HG03460 (cell line): Measurements from ENCODE around the gene ACAA1.
"Not testable (repeated sequence)": the region's sequence is repeated elsewhere in the genome, so short reads cannot be mapped to it uniquely, and the experiment has no call there.

ENCODE experiments used
- ATAC-seq: cut with Tn5 transposase; IDR thresholded peaks from one replicate; pipeline ENCODE4 v1.9.1; 2021; ENCODE audit not compliant: unreplicated experiment

ACAA1 gene

DNA sequence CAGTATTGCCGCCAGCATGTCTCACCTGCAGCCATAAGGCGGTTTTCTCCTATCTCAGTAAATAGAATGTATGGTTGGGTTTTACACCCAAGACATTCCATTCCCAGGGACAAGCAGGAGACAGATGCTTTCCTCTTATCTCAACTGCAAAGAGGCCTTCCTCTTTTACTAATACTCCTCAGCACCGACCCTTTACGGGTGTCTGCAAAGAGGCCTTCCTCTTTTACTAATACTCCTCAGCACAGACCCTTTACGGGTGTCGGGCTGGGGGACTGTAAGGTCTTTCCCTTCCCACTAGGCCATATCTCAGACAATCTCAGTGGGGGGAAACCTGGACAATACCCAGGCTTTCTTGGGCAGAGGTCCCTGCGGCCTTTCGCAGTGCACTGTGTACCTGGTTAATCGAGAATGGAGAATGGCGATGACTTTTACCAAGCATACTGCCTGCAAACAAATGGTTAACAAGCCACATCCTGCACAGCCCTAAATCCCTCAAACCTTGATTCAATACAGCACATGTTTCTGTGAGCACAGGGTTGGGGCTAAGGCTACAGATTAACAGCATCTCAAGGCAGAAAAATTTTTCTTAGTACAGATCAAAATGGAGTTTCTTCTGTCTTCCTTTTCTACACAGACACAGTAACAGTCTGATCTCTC is 1.2 kb downstream of the ACAA1 start:
- not testable (repeated sequence) for ATAC-seq

- not testable (repeated sequence) for ATAC-seq
These were observed 2.3 kb downstream of the ACAA1 start for GRCh38 chr3:38134517-38135143.

- ATAC-seq = no peak
These were observed 3.1 kb downstream of the ACAA1 start for GRCh38 chr3:38133557-38134405.

DNA sequence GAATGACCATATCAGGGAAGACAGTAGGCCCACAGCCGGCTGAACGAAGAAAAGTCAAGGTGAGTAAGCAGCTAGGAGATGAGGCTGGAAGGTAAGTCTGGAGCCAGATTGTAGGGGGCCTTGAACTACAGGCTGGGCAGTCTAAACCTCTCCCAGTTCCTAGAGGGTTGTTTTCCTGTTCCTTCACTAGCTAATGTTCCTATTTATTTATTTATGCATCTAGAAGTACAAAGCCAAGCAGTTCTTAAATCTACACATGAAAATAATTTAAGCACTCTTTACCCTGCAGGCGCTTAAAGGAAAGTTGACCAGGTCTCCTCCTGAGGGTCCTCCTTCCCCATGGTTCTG is 3.7 kb downstream of the ACAA1 start:
- no peak for ATAC-seq

DNA sequence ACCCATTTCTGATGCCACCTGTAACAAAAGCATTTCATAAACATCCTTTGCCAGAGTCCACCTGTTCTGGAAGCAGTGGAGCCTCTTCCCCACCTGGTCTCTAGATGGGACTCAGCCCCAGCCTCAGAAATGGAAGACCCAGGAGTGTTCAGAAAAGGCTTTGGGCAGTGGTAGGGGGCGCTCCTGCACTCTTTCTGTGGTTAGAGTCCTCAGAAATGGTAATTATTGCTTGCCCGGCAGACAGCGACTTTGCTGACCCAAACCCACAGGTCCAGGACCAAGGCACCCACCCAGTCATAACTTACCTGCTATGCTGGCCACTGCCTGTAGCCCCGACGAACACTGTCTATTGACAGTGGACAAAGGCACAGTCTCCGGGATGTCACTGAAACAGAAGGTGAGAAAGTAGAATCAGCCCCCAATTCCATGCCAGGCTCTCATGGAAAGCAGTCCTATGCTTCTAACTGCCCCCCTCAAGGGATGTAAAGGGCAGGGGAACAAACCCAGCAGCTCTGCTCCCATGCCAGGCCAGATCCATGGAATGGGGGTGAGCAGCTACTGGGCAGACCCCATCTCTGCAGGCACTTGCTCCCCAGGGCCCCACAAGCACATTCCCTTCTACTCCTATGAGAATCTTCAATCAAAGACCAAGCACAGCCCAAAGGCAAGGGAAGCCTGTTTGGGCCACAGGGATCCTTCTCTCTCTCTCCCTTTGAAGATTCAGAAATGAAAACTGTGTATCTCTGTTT is 5.1 kb downstream of the ACAA1 start:
- ATAC-seq = no peak

GRCh38 chr3:38130631-38131065 is 6.3 kb downstream of the ACAA1 start:
- no peak for ATAC-seq

DNA sequence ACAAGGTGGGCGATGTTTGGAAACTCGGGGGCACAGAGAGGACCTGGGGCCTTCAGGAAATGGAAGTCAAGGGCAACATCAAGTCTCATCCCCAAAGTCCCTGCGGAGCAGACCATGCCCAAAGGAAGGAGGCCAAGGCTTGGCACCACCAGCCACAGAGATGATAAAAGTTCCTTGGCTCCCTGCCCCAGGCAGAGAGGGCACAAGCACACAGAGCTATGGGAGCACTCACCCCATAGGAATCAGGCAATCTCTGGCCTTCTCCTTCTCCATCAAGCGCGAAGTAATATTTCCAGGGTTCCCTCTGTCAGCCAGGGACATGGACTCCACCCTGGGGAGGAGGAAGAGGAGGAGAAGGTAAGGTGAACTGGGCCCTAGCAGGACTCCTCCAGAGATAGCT is 7.9 kb downstream of the ACAA1 start:
- no peak for ATAC-seq

GRCh38 chr3:38128303-38128655 is 8.6 kb downstream of the ACAA1 start:
- no peak for ATAC-seq

GRCh38 chr3:38127611-38128302 is 9.2 kb downstream of the ACAA1 start:
- ATAC-seq = no peak

DNA sequence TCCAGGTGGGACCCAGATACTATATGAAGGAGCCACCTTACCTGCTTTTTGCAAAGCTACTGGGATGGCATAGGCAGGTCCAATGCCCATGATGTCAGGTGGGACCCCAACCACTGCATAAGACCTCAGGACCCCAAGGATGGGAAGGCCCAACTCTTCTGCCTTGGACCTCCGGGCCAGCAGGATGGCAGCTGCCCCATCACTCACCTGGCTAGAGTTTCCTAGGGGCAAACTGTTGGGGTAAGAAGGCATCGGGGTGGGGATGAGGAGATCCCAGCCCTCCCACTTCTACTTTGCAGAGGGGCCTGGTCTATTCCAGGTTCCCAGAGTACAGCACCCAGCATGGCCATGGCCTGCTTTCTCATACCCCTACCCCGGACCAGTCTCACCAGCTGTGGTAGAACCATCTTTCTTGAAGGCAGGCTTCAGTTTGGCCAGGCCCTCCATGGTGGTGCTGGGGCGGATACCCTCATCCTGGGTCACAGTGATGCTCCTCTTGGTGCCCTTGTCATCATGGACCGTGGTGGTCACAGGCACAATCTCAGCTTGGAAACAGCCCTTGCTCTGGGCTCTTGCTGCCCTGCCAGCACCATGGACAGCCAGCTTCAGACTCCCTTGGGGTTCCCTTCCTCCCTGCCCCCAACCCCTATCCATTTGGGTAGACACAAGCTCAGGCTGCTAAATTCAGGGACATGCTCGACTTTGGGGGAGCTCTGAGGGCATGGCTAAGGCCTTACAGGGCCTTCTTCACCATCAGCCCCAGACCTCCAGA is 10.6 kb downstream of the ACAA1 start:
- ATAC-seq = no peak

- no peak for ATAC-seq
These were observed 11.4 kb downstream of the ACAA1 start for GRCh38 chr3:38125305-38126120.

GRCh38 chr3:38124324-38125122 is 12.4 kb downstream of the ACAA1 start:
- no peak for ATAC-seq

DNA sequence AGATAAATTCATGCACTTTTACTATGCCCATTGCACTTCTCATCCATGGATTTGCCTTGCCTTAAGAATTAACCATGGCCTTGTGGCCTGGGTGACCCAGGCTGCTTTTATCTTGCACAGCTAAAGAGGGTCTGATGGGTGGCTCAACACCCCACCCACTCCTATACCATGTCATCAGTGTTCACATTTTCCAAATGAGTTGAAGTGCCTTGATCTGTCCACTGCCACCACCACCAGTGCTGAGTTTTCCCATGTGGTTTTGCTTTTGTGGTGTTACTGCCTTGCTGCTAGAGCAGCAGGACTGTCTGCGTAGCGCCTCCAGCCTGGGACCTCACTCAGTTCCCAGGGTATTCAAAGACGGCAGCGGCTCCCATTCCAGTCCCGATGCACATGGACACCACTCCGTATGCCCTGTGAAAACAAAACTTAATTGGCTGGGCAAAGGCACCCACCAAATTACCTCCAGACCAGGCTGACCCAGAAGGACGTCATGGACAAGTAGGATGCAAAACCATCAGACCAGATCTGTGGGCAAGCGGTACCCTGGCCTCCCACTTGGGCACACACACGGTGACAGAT is 14.1 kb downstream of the ACAA1 start:
- ATAC-seq = no peak

GRCh38 chr3:38121832-38122461 is 15.0 kb downstream of the ACAA1 start:
- ATAC-seq = no peak

DNA sequence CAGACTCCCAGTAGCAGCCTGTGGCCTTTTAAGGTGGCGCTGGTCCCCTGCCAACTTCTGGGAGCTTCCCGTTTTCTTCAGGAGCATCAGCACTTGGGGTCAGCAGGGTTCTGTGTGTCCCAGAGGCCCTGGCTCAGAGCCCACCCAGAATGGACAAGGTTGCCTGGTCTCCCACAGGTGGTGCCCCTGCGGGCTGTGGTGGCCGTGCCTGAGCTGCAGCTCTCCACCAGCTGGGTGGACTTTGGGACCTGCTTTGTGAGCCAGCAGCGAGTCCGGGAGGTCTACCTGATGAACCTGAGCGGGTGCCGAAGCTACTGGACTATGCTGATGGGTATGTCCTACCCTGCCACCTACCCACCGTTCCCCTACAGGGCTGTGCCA is 15.5 kb downstream of the ACAA1 start:
- ATAC-seq = no peak

DNA sequence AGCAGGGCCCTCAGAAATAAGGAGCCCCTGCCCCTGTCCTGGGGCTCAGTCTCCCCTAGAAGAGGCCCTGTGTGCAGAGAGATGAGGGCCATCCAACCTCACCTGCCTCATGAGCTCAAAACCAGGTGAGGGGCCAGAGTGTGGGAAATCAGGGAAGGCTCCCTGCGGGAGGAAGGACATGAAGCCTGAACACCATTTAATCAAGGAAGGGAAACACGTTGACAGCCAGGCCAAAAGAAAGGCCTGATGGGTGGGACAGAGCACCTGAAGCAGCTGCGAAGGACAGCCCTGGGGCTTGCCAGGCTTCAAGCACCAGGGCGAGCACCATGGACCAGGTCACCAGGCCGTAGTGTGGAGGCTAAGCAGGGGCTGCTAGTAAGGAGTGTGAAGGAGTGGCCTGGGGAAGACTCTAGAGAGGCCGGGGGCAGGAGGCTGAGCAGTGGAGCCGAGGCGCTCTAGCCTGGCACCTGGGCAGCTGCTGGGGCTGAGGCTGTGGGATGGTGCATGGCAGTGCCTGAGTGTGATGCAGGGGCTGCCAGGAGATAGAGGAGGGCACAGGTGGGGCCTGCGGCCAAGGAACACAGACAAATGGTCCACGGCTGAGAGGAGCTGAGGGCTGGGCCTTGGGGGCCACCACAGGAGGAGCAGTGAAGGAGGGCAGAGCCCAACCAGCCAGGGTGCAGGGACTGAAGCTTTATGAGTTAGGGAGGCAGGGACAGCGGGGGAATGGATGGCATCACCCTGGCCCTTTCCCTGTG is 16.1 kb downstream of the ACAA1 start:
- no peak for ATAC-seq
